ENCODE data around the gene RPL18.
"Not testable (repeated sequence)": the region's sequence is repeated elsewhere in the genome, so short reads cannot be mapped to it uniquely, and the experiment has no call there.

Gene RPL18

GRCh38 chr19:48618916-48619691, at the start of gene RPL18, which contains the start of gene SPHK2:
Gene RPL18, minus strand, starts transcription at chr19:48619178. Its CDS starts 35 bp downstream, at chr19:48619143.
Gene SPHK2, plus strand, starts transcription at chr19:48619506. Its CDS starts 1,009 bp downstream, at chr19:48620515.
- DNase-seq = peak; percentile 89 to 97 (median 92)

GRCh38 chr19:48668761-48669160, 49.8 kb upstream of the RPL18 start:
- no peak for DNase-seq

GRCh38 chr19:48668332-48668731, 49.4 kb upstream of the RPL18 start:
- no peak for DNase-seq

GRCh38 chr19:48665786-48666185, 46.8 kb upstream of the RPL18 start:
- DNase-seq = no peak

- DNase-seq = no peak
Observed at GRCh38 chr19:48664476-48664875, 45.5 kb upstream of the RPL18 start.

GRCh38 chr19:48663667-48664066, 44.7 kb upstream of the RPL18 start:
- DNase-seq = no peak

GRCh38 chr19:48661711-48662090, 42.7 kb upstream of the RPL18 start:
- no peak for DNase-seq

- peak; percentile 66 to 92 (median 82) for DNase-seq
Observed at GRCh38 chr19:48660852-48661710, 42.1 kb upstream of the RPL18 start.

- DNase-seq = no peak
Observed at GRCh38 chr19:48659768-48660167, 40.8 kb upstream of the RPL18 start.

- DNase-seq = no peak
Observed at GRCh38 chr19:48658483-48658882, 39.5 kb upstream of the RPL18 start.

- DNase-seq = not testable (repeated sequence)
Observed at GRCh38 chr19:48657828-48658227, 38.9 kb upstream of the RPL18 start.

- DNase-seq = no peak
Observed at GRCh38 chr19:48656840-48657474, 38.0 kb upstream of the RPL18 start.

GRCh38 chr19:48654299-48655059, 35.5 kb upstream of the RPL18 start:
- no peak for DNase-seq

- DNase-seq = no peak
Observed at GRCh38 chr19:48651683-48652048, 32.7 kb upstream of the RPL18 start.

GRCh38 chr19:48650974-48651682, 32.1 kb upstream of the RPL18 start:
- no peak for DNase-seq

GRCh38 chr19:48648134-48648533, 29.2 kb upstream of the RPL18 start:
- no peak for DNase-seq

GRCh38 chr19:48646722-48647216, 27.8 kb upstream of the RPL18 start:
- peak in 1 of 6 experiments; percentile 38 for DNase-seq

- DNase-seq = peak; percentile 87 to 96 (median 92)
Observed at GRCh38 chr19:48646001-48646721, 27.2 kb upstream of the RPL18 start, which contains the start of gene CA11. Gene CA11, minus strand, starts transcription at chr19:48646187. Its CDS starts 555 bp downstream, at chr19:48645632.

GRCh38 chr19:48645620-48646000, 26.6 kb upstream of the RPL18 start:
- peak in 1 of 6 experiments; percentile 46 for DNase-seq

GRCh38 chr19:48644839-48645619, 26.1 kb upstream of the RPL18 start:
- peak; percentile 51 to 85 (median 68) for DNase-seq
